H9 (cell line): Measurements from ENCODE around the gene VPS13C. TPM values are rescaled to one million over a fixed set of nuclear protein-coding genes. Genes with fewer than 3 reads are reported as not detected.

ENCODE experiments used
- DNase-seq: peaks from one replicate; pipeline ENCODE4 v3.0.0-alpha.2; 2017
- H2AFZ ChIP-seq: one replicate; pipeline ENCODE4 v1.6.1; 2013; ENCODE audit warnings: mild to moderate bottlenecking, low read length, control low read depth, moderate library complexity
- H2AK5ac ChIP-seq: 2 replicates; pipeline ENCODE4 v1.6.1; 2013; ENCODE audit warnings: low read length, control low read depth, mixed read lengths; ENCODE audit not compliant: insufficient read length
- H2BK120ac ChIP-seq: one replicate; pipeline ENCODE4 v1.6.1; 2013; ENCODE audit warnings: low read depth, mild to moderate bottlenecking, low read length, control low read depth, inconsistent platforms; ENCODE audit not compliant: poor library complexity, severe bottlenecking
- H2BK12ac ChIP-seq: 2 replicates; pipeline ENCODE4 v1.6.1; 2013; ENCODE audit warnings: low read length, control low read depth, mixed read lengths, low read depth; ENCODE audit not compliant: insufficient read length
- H2BK15ac ChIP-seq: 2 replicates; pipeline ENCODE4 v1.6.1; 2013; ENCODE audit warnings: low read depth, low read length, control low read depth
- H2BK20ac ChIP-seq: one replicate; pipeline ENCODE4 v1.6.1; 2013; ENCODE audit warnings: low read depth, mild to moderate bottlenecking, low read length, control low read depth, inconsistent platforms; ENCODE audit not compliant: poor library complexity, severe bottlenecking
- H2BK5ac ChIP-seq: 2 replicates; pipeline ENCODE4 v1.6.1; 2013; ENCODE audit warnings: low read length, control low read depth, mixed read lengths; ENCODE audit not compliant: insufficient read length
- H3K14ac ChIP-seq: 2 replicates; pipeline ENCODE4 v1.6.1; 2013; ENCODE audit warnings: low read length, control low read depth; ENCODE audit not compliant: insufficient read depth
- H3K18ac ChIP-seq: 2 replicates; pipeline ENCODE4 v1.6.1; 2013; ENCODE audit warnings: low read depth, mild to moderate bottlenecking, mixed read lengths, low read length, control low read depth; ENCODE audit not compliant: insufficient read length
- H3K23ac ChIP-seq: 2 replicates; pipeline ENCODE4 v1.6.1; 2013; ENCODE audit warnings: low read length, control low read depth, mixed read lengths, low read depth; ENCODE audit not compliant: insufficient read length
- H3K23me2 ChIP-seq: 2 replicates; pipeline ENCODE4 v1.6.1; 2013; ENCODE audit warnings: low read depth, mild to moderate bottlenecking, mixed read lengths, low read length, control low read depth; ENCODE audit not compliant: insufficient read length, poor library complexity, severe bottlenecking
- H3K27ac ChIP-seq: 2 replicates; pipeline ENCODE4 v1.5.1; 2013; ENCODE audit warnings: low read length, control low read depth, mixed read lengths, low read depth; ENCODE audit not compliant: insufficient read length
- H3K27me3 ChIP-seq: 2 replicates; pipeline ENCODE4 v1.6.1; 2013; ENCODE audit warnings: low read length, control low read depth, inconsistent platforms; ENCODE audit not compliant: insufficient read depth
- H3K4ac ChIP-seq: 2 replicates; pipeline ENCODE4 v1.6.1; 2013; ENCODE audit warnings: low read depth, mild to moderate bottlenecking, control low read depth, inconsistent platforms, low read length, moderate library complexity
- H3K4me1 ChIP-seq: 2 replicates; pipeline ENCODE4 v1.6.1; 2013; ENCODE audit warnings: low read length, control low read depth, inconsistent platforms; ENCODE audit not compliant: insufficient read depth
- H3K4me2 ChIP-seq: 2 replicates; pipeline ENCODE4 v1.6.1; 2013; ENCODE audit warnings: low read length, control low read depth, mixed read lengths; ENCODE audit not compliant: insufficient read length, insufficient read depth
- H3K56ac ChIP-seq: 2 replicates; pipeline ENCODE4 v1.6.1; 2013; ENCODE audit warnings: low read depth, mild to moderate bottlenecking, mixed read lengths, low read length, control low read depth; ENCODE audit not compliant: insufficient read length
- H3K79me1 ChIP-seq: 2 replicates; pipeline ENCODE4 v1.6.1; 2013; ENCODE audit warnings: low read depth, mild to moderate bottlenecking, moderate library complexity, low read length, control low read depth, inconsistent platforms; ENCODE audit not compliant: insufficient read depth, poor library complexity, severe bottlenecking
- H3K79me2 ChIP-seq: 2 replicates; pipeline ENCODE4 v1.6.1; 2013; ENCODE audit warnings: low read length, control low read depth, inconsistent platforms; ENCODE audit not compliant: insufficient read depth
- H3K9ac ChIP-seq: 2 replicates; pipeline ENCODE4 v1.6.1; 2013; ENCODE audit warnings: low read length, control low read depth, mixed read lengths; ENCODE audit not compliant: insufficient read length; ENCODE audit errors: extremely low read depth
- H3K9me3 ChIP-seq: one replicate; pipeline ENCODE4 v1.6.1; 2013; ENCODE audit warnings: low read depth, low read length, inconsistent platforms; ENCODE audit not compliant: control insufficient read depth
- H3T11ph ChIP-seq: one replicate; pipeline ENCODE4 v1.6.1; 2013; ENCODE audit warnings: mild to moderate bottlenecking, low read length, control low read depth, inconsistent platforms
- H4K20me1 ChIP-seq: one replicate; pipeline ENCODE4 v1.6.1; 2013; ENCODE audit not compliant: control insufficient read depth, insufficient read length, insufficient read depth
- H4K5ac ChIP-seq: 2 replicates; pipeline ENCODE4 v1.6.1; 2013; ENCODE audit warnings: low read depth, mild to moderate bottlenecking, mixed read lengths, low read length, control low read depth; ENCODE audit not compliant: insufficient read length
- H4K8ac ChIP-seq: replicated peaks from 2 replicates; pipeline ENCODE4 v1.6.1; 2013; ENCODE audit warnings: low read length, control low read depth, mixed read lengths, low read depth; ENCODE audit not compliant: insufficient read length
- H4K91ac ChIP-seq: 2 replicates; pipeline ENCODE4 v1.6.1; 2013; ENCODE audit warnings: low read depth, mild to moderate bottlenecking, moderate library complexity, mixed read lengths, low read length, control low read depth; ENCODE audit not compliant: insufficient read length
- H3K27ac Mint-ChIP-seq, 3 experiments: 2 replicates in 2 of 3; 3 replicates in 1 of 3; pipeline ENCODE4 v1.8.0; 2020 to 2021; ENCODE audit warnings: mixed read lengths in 3 of 3, mild to moderate bottlenecking in 1 of 3, moderate library complexity in 1 of 3
- H3K27me3 Mint-ChIP-seq: 2 replicates; pipeline ENCODE4 v1.8.0; 2021; ENCODE audit warnings: low read depth, mild to moderate bottlenecking, moderate library complexity, mixed read lengths
- H3K36me3 Mint-ChIP-seq, 3 experiments: 2 replicates in 2 of 3; 3 replicates in 1 of 3; pipeline ENCODE4 v1.8.0; 2020 to 2021; ENCODE audit warnings: low read depth in 3 of 3, mixed read lengths in 3 of 3; ENCODE audit not compliant: insufficient read depth in 1 of 3
- H3K4me1 Mint-ChIP-seq, 2 experiments: 2 replicates each; pipeline ENCODE4 v1.8.0; 2020; ENCODE audit warnings: mixed read lengths in 2 of 2
- H3K4me3 Mint-ChIP-seq, 2 experiments: 2 replicates in 1 of 2; 3 replicates in 1 of 2; pipeline ENCODE4 v1.8.0; 2020 to 2021; ENCODE audit warnings: mild to moderate bottlenecking in 2 of 2, mixed read lengths in 2 of 2, moderate library complexity in 1 of 2
- H3K9me3 Mint-ChIP-seq, 2 experiments: 2 replicates in 1 of 2; 3 replicates in 1 of 2; pipeline ENCODE4 v1.8.0; 2020; ENCODE audit warnings: mild to moderate bottlenecking in 2 of 2, mixed read lengths in 2 of 2, moderate library complexity in 1 of 2
- WGBS: extraction: QIAGEN DNeasy Blood & Tissue Kit; methylation state at CpG from one replicate; pipeline ENCODE4 v1.1.7; 2013; ENCODE audit warnings: missing lambda C conversion rate, low lambda C conversion rate, mixed read lengths; ENCODE audit not compliant: insufficient read length; ENCODE audit errors: extremely low coverage; 5-methylcytosine and 5-hydroxymethylcytosine counted together
- total RNA-seq: library from RNA; stranded (reverse); gene quantifications from 2 replicates; pipeline ENCODE4 v1.2.1, GENCODE V29; 2021
- TF ChIP-seq, protein P1 (sequence below): fragments of 200-600 bp; sonication (generic); conservative IDR thresholded peaks from 3 replicates; pipeline ENCODE4 v1.8.0; 2021; ENCODE audit warnings: antibody characterized with exemption, mild to moderate bottlenecking

VPS13C gene
- total RNA-seq, 1 experiment from 2014 or later, result 14.2 TPM

DNA sequence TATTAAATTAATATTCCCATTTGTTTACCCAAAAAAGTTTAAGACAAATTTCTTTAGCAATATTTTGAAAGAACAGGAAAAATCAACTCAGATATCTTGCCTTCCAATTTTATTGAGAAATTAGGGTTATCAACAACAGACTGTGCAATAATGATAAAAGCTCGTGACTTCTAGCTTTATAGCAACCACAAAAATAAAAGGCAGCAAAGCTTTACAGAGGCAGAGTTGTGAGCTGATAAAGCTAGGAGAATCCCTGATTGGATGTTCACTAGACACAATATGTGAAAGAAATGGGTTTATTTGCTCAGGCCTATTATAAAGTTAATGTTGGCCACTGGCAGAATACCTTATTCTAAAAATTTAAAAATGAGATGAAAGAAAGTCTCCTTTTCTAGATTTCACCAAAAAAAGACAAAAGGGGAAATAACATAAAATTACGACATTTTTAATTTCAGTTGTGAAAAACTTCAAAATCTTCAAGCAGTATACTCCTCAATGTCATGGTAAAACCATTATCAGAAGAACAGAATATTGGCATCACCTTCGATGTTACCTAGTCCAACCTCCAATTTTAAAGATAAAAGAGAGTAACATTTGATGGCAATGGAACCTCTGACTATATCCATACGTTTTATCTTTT lies 2.8 kb downstream of the VPS13C start:
- Histone ChIP-seq H2BK20ac (no peak overlapping the region), H3K14ac (no peak overlapping the region), H3K4me2 (no peak overlapping the region), H2BK12ac (no peak overlapping the region), H3K23ac (no peak overlapping the region), H4K20me1 (no peaks in the 10 kb centered on the region), H2BK15ac (no peak overlapping the region), H3K27me3 (no peaks in the 10 kb centered on the region; the same call in 1 of the 2 replicates), H3K9ac (no peak overlapping the region), H3K79me2 (0 out of 2 replicates have a peak, but pooled peaks cover 2% of the 10 kb centered on the region), H3K4me1 (no peaks in the 10 kb centered on the region), H4K5ac (no peak overlapping the region), H3K9me3 (no peaks in the 10 kb centered on the region), H3K23me2 (peaks cover 5% of the 10 kb centered on the region), H3K79me1 (peaks cover 2% of the 10 kb centered on the region), H2BK5ac (no peak overlapping the region), H4K91ac (no peak overlapping the region), H3K18ac (no peak overlapping the region), H2BK120ac (no peak overlapping the region), H4K8ac (no peak overlapping the region), H3K27ac (no peak overlapping the region), H3K4ac (no peak overlapping the region), H2AFZ (no peak overlapping the region), H3K56ac (no peak overlapping the region), H3T11ph (no peak overlapping the region), H2AK5ac (no peak overlapping the region)
- peaks cover 4 to 10% of the 10 kb centered on the region in 2 experiments for H3K4me1 Mint-ChIP-seq
- DNase-seq, result no peak
- no peak overlapping the region for H3K27ac Mint-ChIP-seq
- no peak overlapping the region for H3K4me3 Mint-ChIP-seq
- TF ChIP-seq, protein P1, sequence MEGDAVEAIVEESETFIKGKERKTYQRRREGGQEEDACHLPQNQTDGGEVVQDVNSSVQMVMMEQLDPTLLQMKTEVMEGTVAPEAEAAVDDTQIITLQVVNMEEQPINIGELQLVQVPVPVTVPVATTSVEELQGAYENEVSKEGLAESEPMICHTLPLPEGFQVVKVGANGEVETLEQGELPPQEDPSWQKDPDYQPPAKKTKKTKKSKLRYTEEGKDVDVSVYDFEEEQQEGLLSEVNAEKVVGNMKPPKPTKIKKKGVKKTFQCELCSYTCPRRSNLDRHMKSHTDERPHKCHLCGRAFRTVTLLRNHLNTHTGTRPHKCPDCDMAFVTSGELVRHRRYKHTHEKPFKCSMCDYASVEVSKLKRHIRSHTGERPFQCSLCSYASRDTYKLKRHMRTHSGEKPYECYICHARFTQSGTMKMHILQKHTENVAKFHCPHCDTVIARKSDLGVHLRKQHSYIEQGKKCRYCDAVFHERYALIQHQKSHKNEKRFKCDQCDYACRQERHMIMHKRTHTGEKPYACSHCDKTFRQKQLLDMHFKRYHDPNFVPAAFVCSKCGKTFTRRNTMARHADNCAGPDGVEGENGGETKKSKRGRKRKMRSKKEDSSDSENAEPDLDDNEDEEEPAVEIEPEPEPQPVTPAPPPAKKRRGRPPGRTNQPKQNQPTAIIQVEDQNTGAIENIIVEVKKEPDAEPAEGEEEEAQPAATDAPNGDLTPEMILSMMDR, result no peak
- no peaks in the 10 kb centered on the region for H3K36me3 Mint-ChIP-seq
- H3K27me3 Mint-ChIP-seq, result peaks cover 26% of the 10 kb centered on the region
- no CpG with 5 or more reads among the region's 4 CpGs for WGBS
- H3K9me3 Mint-ChIP-seq, result no peaks in the 10 kb centered on the region
